Fibroblast of lung (primary cell): ENCODE results near the gene IL1RN.

ENCODE experiments used
- CTCF ChIP-seq, 2 donors: IDR thresholded peaks in 1 of 2; conservative IDR thresholded peaks in 1 of 2; 1 replicate in 1 of 2; 2 replicates in 1 of 2; pipeline ENCODE4 v1.5.1; 2011 to 2012; ENCODE audit warnings: low read length in 2 of 2, control low read depth in 1 of 2, inconsistent platforms in 1 of 2, low read depth in 1 of 2, mild to moderate bottlenecking in 1 of 2
- EZH2 ChIP-seq: IDR thresholded peaks from 2 replicates; pipeline ENCODE4 v1.5.1; 2012; ENCODE audit warnings: low read length, control low read depth, mild to moderate bottlenecking; ENCODE audit errors: missing control alignments

GRCh38 chr2:113084249-113085000 lies 43.0 kb upstream of the IL1RN start:
- TF ChIP-seq CTCF (conservative IDR thresholded peaks at IDR 0.05 in 1 of 2, IDR thresholded peaks at IDR 0.05 in 1 of 2; ENCODE audit: low read depth in 1 of 2, low read length in 2 of 2): peak in 1 of 2 donors; percentile 49
- TF ChIP-seq EZH2: no peak
